DMS53 treated with DMSO at 0.1 percent for 48 hours (cell line): ENCODE results near the gene JPT2.
"Not testable (repeated sequence)": the region's sequence is repeated elsewhere in the genome, so short reads cannot be mapped to it uniquely, and the experiment has no call there.

Experiments
- DNase-seq: peaks from one replicate; lab custom pipeline; 2025; ENCODE audit not compliant: unreplicated experiment; lab: John Stamatoyannopoulos, UW

Gene JPT2

DNA sequence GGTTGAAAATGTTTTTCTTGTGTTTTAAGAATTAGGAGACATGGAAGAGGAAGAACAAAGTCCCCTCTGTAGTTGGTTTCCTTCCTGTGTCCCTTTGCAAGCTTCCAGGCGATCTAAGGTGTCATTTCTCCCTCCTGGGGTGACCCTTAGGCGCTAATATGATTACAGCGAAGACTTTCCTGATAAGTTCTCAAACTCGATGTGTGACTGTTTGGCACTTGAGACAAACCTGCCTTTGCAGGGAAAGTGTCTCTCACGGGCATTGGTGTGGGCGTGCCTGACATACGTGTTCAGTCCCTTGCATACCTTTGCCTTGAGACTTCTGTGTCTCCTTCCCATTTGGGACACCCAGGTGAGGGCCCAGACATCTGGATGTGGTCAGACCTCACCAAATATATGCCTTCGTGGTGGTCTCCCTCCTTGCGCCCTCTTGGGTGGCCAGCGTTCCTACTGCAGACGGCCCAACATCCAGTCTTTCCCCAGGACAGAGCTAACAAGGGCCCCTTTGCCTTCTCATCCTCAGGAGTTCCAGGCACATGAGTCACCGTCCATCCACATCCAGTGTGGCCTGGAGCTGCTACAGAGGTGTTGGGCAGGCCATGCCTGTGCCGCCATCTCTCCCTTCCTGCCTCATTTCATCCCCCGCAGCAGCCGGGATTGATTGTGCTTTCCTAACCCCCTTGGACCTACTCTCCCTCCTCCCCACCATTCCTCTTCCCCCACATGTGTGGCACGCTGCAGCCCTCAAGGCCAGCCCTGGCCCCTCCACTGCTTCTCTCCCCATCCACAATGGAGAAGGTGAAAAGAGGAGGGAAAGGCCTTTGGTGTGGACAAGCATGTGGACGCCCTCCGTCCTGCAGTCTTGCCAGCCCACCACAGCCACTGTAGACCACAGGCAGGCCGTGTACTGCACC is 3.1 kb upstream of the JPT2 start:
- no peak for DNase-seq

GRCh38 chr16:1676661-1677060 is 1.4 kb upstream of the JPT2 start:
- no peak for DNase-seq

- no peak for DNase-seq
These were observed 740 bp upstream of the JPT2 start for GRCh38 chr16:1677339-1677738.

- no peak for DNase-seq
These were observed 520 bp downstream of the JPT2 start for GRCh38 chr16:1678500-1679098.

DNA sequence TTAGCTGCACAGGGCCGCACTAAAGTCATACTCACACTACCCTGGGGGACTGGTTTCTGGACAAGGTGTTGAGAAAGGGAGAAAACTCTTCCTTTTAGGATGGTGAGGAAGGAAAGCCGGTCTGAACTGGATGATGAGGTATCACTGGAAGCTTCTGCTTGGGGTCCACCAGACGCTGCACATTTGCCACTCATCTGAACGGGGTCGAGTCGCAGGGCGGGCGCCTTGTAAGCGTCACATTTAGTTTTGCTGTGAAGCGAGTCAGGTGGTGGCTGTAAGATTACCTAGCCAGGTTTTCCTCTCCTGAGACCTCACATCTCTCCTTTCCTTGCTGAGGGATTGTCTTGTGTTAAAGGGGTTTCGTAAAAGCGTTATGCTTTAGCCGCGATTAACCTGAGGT is 2.3 kb downstream of the JPT2 start:
- no peak for DNase-seq

- DNase-seq = no peak
These were observed 3.0 kb downstream of the JPT2 start for GRCh38 chr16:1681032-1681431.

DNA sequence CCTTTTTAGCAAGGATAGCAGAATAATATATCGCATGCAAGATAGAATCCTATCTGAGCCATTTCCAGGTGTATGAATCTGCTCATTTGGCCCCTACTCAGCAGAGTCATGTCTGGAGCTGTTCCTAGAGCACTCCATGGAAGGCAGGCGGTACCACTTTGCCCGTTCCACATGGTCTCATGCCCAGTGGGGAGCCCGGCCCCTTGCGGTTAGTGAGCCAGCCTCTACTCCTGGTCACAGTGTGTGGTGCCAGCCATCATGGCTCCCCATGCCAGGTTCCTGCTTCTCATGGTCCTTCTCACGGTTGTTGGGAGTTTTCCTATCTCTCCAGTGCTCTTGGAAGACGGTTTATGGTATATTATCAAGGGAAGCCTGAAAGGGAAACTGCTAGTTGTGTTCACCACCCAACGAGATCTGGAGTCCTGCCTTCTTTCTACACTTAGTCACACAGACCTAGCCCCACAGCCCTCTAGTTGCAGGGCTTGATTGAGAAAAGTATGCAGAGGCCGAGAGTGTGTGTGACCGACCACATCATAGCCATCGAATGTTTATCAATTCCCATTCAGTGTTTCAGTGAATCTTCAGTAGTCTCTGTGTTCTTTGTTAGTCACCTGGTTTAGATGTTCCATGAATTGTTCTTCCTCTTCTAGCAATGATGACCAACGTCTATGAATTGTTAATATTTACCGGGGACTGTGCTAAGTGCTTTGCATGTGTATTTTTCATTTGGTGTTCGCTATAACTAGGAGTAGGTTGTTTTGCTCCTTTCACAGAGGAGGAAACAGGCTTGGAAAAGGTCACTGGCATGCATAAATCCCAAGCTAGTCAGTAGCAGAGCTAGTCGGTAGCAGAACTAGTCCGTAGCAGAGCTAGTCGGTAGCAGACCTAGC is 9.6 kb downstream of the JPT2 start:
- no peak for DNase-seq

GRCh38 chr16:1688807-1689560 is 10.9 kb downstream of the JPT2 start:
- DNase-seq = no peak

- DNase-seq = no peak
These were observed 11.8 kb downstream of the JPT2 start for GRCh38 chr16:1689853-1690252.

GRCh38 chr16:1690810-1691209 is 12.7 kb downstream of the JPT2 start:
- no peak for DNase-seq

DNA sequence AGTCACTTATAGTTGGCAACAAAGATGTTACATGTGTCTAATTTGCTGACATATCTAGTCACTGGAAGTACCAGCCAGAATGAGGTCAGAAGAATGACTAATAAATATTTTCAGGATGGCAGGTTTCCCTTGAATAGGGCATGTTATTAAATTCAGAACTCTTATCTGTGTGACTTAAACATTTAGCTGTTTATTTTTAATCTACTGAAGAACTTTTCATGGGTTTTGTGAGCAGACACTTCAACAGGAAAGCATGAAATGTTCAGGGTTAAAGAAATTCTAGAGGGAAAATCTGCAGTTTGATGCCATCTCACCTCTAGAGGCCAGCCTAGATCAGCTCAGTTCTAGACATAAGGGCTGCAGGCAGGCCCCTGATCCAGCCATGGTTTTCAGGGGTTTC is 13.2 kb downstream of the JPT2 start:
- no peak for DNase-seq

DNA sequence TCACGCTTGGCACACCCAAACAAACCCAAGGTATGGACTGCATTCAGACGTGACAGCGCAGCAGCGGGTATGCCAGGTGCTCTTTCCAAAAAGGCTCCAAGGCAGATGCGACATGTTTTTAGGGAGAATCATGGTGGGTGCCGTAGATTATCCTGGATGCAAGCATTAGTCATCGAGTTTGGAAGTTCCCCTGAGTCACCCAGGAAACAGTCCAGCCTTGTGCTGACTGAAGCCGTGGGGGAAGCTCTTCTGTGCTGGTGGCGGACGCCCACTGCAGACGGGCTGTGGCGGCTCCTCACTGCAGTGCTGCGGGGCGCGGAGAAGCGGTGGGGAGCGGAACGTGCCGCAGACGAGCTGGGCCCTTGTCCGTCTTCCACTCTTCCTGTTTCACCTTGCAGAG is 13.9 kb downstream of the JPT2 start:
- DNase-seq = no peak

GRCh38 chr16:1696863-1697262 is 18.8 kb downstream of the JPT2 start:
- no peak for DNase-seq

DNA sequence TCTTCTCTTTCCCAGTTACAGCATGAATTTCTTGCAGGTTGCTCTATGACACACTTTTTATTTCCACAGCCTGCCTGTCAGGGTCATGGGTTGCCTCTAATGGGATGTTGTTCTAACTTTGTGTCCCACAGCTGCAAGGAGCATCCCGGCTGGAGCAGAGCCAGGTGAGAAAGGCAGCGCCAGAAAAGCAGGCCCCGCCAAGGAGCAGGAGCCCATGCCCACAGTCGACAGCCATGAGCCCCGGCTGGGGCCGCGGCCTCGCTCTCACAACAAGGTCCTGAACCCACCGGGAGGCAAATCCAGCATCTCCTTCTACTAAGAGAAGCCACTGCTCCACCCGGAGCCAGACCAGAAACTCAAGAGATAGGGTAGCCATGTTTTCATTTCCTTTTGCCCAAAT is 20.6 kb downstream of the JPT2 start:
- DNase-seq = no peak

DNA sequence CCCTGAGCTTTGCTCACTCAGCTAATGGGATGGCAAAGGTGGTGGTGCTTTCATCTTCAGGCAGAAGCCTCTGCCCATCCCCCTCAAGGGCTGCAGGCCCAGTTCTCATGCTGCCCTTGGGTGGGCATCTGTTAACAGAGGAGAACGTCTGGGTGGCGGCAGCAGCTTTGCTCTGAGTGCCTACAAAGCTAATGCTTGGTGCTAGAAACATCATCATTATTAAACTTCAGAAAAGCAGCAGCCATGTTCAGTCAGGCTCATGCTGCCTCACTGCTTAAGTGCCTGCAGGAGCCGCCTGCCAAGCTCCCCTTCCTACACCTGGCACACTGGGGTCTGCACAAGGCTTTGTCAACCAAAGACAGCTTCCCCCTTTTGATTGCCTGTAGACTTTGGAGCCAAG is 22.2 kb downstream of the JPT2 start:
- no peak for DNase-seq

DNA sequence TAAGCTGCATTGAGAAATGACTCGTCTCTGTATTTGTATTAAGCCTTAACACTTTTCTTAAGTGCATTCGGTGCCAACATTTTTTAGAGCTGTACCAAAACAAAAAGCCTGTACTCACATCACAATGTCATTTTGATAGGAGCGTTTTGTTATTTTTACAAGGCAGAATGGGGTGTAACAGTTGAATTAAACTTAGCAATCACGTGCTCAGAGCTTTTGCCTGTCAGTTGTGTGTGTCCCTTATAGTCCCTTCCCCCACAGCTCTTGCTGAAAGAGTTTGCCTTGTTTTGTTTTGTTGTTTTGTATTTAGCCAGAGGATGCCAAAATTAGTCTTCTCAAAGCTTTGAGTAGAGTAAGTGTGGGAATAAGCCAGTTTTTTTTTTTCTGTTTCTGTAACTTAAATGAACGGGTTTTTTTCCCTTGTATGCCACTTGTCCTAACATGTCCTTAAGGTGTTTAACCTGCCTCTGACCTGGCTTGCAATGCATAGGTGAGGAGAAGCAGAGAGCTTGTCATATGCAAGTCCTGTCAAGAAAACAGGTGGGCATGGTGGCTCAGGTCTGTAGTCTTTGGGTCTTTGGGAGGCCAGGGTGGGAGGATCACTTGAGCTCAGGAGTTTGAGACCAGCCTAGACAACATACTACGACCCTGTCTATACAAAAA is 23.3 kb downstream of the JPT2 start:
- DNase-seq = no peak

GRCh38 chr16:1705324-1705687 is 27.2 kb downstream of the JPT2 start:
- not testable (repeated sequence) for DNase-seq

- DNase-seq = peak; percentile 48
These were observed 27.8 kb downstream of the JPT2 start, which contains the start of gene MAPK8IP3 for GRCh38 chr16:1705688-1706385. Gene MAPK8IP3 (plus strand): TSS chr16:1706195. CDS start chr16:1706340, 145 bp downstream.

GRCh38 chr16:1706386-1707192 is 28.5 kb downstream of the JPT2 start:
- no peak for DNase-seq
